GM12878 (cell line): Measurements from ENCODE around the gene DPAGT1. TPM values are rescaled to one million over a fixed set of nuclear protein-coding genes. Genes with fewer than 3 reads are reported as not detected.

Experiments used
- ASH2L ChIP-seq: fragments of 300-600, 200-600 bp; sonication (generic); IDR thresholded peaks from 2 replicates; pipeline ENCODE4 v1.6.1; 2017; ENCODE audit warnings: low read depth, mild to moderate bottlenecking, borderline replicate concordance
- CHD2 ChIP-seq: IDR thresholded peaks from 2 replicates; pipeline ENCODE4 v1.6.1; 2011; ENCODE audit warnings: low read depth, low read length, improper control_type of control experiment, borderline replicate concordance
- CREB1 ChIP-seq: IDR thresholded peaks from 2 replicates; pipeline ENCODE4 v1.6.1; 2012; ENCODE audit warnings: low read depth, mild to moderate bottlenecking, inconsistent platforms
- EZH2 ChIP-seq: IDR thresholded peaks from 2 replicates; pipeline ENCODE4 v1.6.1; 2012; ENCODE audit warnings: low read depth, mild to moderate bottlenecking, control low read depth, inconsistent platforms, low read length, borderline replicate concordance; ENCODE audit not compliant: control insufficient read depth
- FOXM1 ChIP-seq: IDR thresholded peaks from 2 replicates; pipeline ENCODE4 v1.6.1; 2012; ENCODE audit warnings: low read depth, mild to moderate bottlenecking, inconsistent platforms, low read length, moderate library complexity
- HDAC6 ChIP-seq: fragments of 200-600 bp; sonication (generic); IDR thresholded peaks from one replicate; pipeline ENCODE4 v1.8.0; 2017; ENCODE audit warnings: antibody characterized with exemption; ENCODE audit not compliant: unreplicated experiment
- IKZF1 ChIP-seq: fragments of 450-650 bp; conservative IDR thresholded peaks from 2 replicates; pipeline ENCODE4 v1.6.1; 2017; ENCODE audit warnings: antibody characterized with exemption, mild to moderate bottlenecking
- IRF4 ChIP-seq: IDR thresholded peaks from 2 replicates; pipeline ENCODE4 v1.6.1; 2011; ENCODE audit warnings: low read depth, low read length
- MEF2A ChIP-seq: IDR thresholded peaks from 2 replicates; pipeline ENCODE4 v1.6.1; 2011; ENCODE audit warnings: low read depth, mild to moderate bottlenecking, low read length, moderate library complexity; ENCODE audit not compliant: insufficient read depth
- POLR2AphosphoS2 ChIP-seq: IDR thresholded peaks from 2 replicates; pipeline ENCODE4 v1.6.1; 2011; ENCODE audit warnings: low read depth, mild to moderate bottlenecking, low read length, improper control_type of control experiment, moderate library complexity
- RBBP5 ChIP-seq: fragments of 200-600 bp; sonication (generic); conservative IDR thresholded peaks from 2 replicates; pipeline ENCODE4 v1.6.1; 2016
- RCOR1 ChIP-seq: conservative IDR thresholded peaks from 2 replicates; pipeline ENCODE4 v1.6.1; 2012; ENCODE audit warnings: low read depth, low read length, improper control_type of control experiment
- RELB ChIP-seq: fragments of 450-650 bp; IDR thresholded peaks from 2 replicates; pipeline ENCODE4 v1.6.1; 2017; ENCODE audit warnings: low read depth, mild to moderate bottlenecking, moderate library complexity
- SUZ12 ChIP-seq: fragments of 200-600 bp; sonication (generic); IDR thresholded peaks from one replicate; pipeline ENCODE4 v1.6.1; 2018; ENCODE audit warnings: antibody characterized with exemption, mild to moderate bottlenecking; ENCODE audit not compliant: unreplicated experiment
- TCF7 ChIP-seq: IDR thresholded peaks from 2 replicates; pipeline ENCODE4 v1.6.1; 2014; ENCODE audit warnings: antibody characterized with exemption, borderline replicate concordance
- YBX1 ChIP-seq: fragments of 450-650 bp; IDR thresholded peaks from 2 replicates; pipeline ENCODE4 v1.6.1; 2016; ENCODE audit warnings: antibody characterized with exemption
- ZNF207 ChIP-seq: fragments of 450-650 bp; IDR thresholded peaks from 2 replicates; pipeline ENCODE4 v1.6.1; 2014; ENCODE audit warnings: antibody characterized with exemption, mild to moderate bottlenecking, borderline replicate concordance
- ZNF622 ChIP-seq: fragments of 450-650 bp; IDR thresholded peaks from 2 replicates; pipeline ENCODE4 v1.6.1; 2017; ENCODE audit warnings: mild to moderate bottlenecking, inconsistent platforms
- polyA plus RNA-seq, 11 experiments: library from polyadenylated mRNA; depleted of rRNA in 4 of 11; unstranded in 6 of 11; stranded (reverse) in 5 of 11; fragments of >200 nt; fragmentation: Nextera tagmentation in 4 of 11; fragmentation: Illumina TruSeq in 1 of 11; extraction: Ambion mirVana in 4 of 11; extraction: Trizol in 1 of 11; gene quantifications; 1 replicate in 1 of 11; 2 replicates in 10 of 11; pipeline versions ENCODE4 v1.2.1 to v1.2.3, GENCODE V29; 2011 to 2016; ENCODE audit warnings: inconsistent platforms in 2 of 11, missing spikeins in 2 of 11, low read depth in 1 of 11
- total RNA-seq, 4 experiments: library from RNA; depleted of rRNA in 3 of 4; stranded (reverse); fragments of >200 nt in 3 of 4; fragmentation: Illumina TruSeq in 1 of 4; extraction: Trizol in 1 of 4; gene quantifications; 2 replicates each; pipeline versions ENCODE4 v1.2.1 to v1.2.3, GENCODE V29; 2013 to 2021
- TF ChIP-seq, protein P1 (sequence below): IDR thresholded peaks from 2 replicates; pipeline ENCODE4 v1.6.1; 2012; ENCODE audit warnings: mild to moderate bottlenecking, low read depth, low read length
- TF ChIP-seq, protein P2 (sequence below): fragments of 450-650 bp; IDR thresholded peaks from 2 replicates; pipeline ENCODE4 v1.6.1; 2017; ENCODE audit warnings: mild to moderate bottlenecking

DPAGT1 gene
- total and polyA plus RNA-seq, 10 of the 15 experiments (the other 5 are each of a cell fraction or from before 2014, with no cell fraction given) = 20.5 to 95.6 (median 54.3) TPM

DNA sequence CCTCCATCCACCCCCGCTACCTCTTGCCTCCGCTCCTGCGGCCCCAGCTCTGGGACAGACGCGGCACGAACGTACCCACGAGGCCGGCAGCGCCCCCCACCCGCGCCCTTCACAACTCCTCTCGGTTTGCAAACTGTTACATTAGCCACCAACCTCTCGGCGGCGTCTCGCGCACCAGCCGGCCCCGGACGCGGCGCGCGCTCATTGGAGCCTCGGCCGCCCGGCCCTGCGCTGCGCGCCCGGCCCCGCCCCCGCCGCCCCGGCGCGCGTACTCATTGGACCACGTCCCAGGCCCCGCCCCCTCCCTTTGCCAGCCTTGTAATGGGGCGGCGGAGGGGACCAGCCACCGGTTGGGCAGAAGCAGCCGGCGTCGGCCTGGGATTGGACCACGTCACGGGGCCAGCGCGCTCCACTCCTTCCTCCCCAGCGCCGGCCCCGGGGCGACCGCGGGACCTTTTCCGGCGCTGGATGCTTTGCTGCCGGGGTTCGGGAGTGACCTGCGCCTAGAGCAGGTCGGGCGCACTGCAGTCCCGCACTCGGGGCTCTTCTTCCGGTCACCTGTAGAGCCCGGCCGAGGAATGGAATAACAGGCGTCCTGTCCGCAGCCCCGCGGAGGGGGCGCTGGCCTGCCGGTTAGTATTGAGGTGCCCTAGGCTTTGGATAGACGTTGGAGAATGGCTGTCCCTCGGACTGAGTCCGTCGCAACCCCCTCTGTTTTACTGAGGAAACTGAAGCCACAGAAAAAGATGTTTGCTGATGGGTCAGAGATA, 44.5 kb downstream of the DPAGT1 start, which contains the start of gene HYOU1 (continued):
- no peak for TF ChIP-seq SUZ12
- peak; percentile 85 for TF ChIP-seq CREB1
- TF ChIP-seq RELB = 0 out of 2 replicates have a peak, but pooled peaks have one; percentile 48
- TF ChIP-seq ZNF622 = no peak
- no peak for TF ChIP-seq RBBP5
- TF ChIP-seq, protein P1, sequence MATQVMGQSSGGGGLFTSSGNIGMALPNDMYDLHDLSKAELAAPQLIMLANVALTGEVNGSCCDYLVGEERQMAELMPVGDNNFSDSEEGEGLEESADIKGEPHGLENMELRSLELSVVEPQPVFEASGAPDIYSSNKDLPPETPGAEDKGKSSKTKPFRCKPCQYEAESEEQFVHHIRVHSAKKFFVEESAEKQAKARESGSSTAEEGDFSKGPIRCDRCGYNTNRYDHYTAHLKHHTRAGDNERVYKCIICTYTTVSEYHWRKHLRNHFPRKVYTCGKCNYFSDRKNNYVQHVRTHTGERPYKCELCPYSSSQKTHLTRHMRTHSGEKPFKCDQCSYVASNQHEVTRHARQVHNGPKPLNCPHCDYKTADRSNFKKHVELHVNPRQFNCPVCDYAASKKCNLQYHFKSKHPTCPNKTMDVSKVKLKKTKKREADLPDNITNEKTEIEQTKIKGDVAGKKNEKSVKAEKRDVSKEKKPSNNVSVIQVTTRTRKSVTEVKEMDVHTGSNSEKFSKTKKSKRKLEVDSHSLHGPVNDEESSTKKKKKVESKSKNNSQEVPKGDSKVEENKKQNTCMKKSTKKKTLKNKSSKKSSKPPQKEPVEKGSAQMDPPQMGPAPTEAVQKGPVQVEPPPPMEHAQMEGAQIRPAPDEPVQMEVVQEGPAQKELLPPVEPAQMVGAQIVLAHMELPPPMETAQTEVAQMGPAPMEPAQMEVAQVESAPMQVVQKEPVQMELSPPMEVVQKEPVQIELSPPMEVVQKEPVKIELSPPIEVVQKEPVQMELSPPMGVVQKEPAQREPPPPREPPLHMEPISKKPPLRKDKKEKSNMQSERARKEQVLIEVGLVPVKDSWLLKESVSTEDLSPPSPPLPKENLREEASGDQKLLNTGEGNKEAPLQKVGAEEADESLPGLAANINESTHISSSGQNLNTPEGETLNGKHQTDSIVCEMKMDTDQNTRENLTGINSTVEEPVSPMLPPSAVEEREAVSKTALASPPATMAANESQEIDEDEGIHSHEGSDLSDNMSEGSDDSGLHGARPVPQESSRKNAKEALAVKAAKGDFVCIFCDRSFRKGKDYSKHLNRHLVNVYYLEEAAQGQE = no peak
- TF ChIP-seq ASH2L = no peak
- no peak for TF ChIP-seq HDAC6
- no peak; the same call in 1 of the 2 replicates for TF ChIP-seq POLR2AphosphoS2
- no peak for TF ChIP-seq TCF7
- no peak for TF ChIP-seq EZH2
- TF ChIP-seq FOXM1 = no peak
- TF ChIP-seq ZNF207 = no peak
- TF ChIP-seq, protein P2, sequence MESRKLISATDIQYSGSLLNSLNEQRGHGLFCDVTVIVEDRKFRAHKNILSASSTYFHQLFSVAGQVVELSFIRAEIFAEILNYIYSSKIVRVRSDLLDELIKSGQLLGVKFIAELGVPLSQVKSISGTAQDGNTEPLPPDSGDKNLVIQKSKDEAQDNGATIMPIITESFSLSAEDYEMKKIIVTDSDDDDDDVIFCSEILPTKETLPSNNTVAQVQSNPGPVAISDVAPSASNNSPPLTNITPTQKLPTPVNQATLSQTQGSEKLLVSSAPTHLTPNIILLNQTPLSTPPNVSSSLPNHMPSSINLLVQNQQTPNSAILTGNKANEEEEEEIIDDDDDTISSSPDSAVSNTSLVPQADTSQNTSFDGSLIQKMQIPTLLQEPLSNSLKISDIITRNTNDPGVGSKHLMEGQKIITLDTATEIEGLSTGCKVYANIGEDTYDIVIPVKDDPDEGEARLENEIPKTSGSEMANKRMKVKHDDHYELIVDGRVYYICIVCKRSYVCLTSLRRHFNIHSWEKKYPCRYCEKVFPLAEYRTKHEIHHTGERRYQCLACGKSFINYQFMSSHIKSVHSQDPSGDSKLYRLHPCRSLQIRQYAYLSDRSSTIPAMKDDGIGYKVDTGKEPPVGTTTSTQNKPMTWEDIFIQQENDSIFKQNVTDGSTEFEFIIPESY = no peak
- TF ChIP-seq IRF4 = no peak
- peak; percentile 78 for TF ChIP-seq CHD2
- no peak for TF ChIP-seq RCOR1
- peak; percentile 67 for TF ChIP-seq IKZF1
- no peak for TF ChIP-seq YBX1
- no peak for TF ChIP-seq MEF2A
